ENCODE measurements around the gene DNAJC17.

DNAJC17 gene

DNA sequence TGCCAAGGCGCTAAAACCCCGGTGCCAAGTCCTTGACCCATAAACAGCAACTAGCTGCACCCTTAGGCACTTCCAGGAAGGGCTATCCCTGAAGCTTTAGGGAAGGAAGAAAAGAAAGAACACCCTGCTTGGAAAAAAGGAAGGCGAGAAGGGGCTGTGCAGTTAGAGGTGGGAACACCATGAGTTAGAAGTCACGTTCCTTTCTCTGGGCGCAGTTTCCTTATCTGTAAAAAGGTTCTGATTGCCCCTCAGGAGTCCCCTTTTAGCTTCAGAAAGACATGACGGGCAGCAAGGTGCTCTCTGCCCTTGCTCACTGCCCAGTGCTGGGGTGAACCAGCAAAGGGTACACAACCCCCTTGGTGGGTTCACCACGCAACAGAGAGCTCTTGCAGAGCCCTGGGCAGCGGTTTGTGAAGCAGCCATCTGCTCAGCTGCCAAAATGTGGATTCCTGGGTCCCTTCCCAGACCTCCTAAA, 42.6 kb downstream of the DNAJC17 start:
- DNase-seq: no peak

DNA sequence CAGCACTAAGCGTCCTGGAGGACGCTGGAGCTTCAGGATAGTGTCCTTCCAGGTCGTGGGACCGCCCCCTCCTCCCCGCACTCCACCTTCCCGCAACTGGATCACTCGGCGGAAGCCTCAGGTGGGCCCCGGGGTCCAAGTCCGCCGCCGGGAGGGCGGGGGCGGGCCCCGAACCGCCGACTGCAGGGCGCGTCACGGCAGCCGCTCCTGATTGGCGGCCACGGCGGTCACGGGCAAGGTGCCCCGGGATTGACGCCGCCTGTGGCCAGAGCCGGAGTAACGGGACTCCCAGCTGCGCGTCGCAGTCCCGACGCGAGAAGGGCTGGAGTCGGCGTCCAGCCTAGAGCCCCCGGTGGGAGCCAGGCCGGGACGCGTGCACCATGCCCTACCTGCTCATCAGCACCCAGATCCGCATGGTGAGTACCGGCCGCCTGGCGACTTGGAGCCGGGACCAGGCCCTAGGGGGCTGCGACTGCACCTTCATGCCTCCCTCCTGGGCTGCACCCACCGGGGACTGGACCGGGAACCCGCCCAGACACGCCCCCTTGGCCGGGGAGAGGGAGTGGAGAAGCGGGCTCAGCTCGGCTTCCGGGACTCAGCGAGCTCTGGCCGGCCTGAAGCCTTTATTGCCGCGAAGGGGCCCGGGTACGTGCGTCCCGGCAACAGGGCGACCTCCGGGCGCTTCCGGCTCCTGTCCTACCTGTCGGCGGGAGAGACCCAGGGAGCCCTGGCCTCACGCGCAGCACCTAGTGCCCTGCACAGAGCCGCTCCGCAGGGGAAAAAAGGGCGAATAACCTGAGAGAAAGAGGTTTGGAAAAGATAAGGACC, 43.3 kb downstream of the DNAJC17 start, which contains the start of gene GCHFR:
GCHFR (plus strand) TSS at position 268 of the 828 bp plus-strand sequence; CDS start at position 381, 113 bp downstream.
- DNase-seq: peak; percentile 36

DNA sequence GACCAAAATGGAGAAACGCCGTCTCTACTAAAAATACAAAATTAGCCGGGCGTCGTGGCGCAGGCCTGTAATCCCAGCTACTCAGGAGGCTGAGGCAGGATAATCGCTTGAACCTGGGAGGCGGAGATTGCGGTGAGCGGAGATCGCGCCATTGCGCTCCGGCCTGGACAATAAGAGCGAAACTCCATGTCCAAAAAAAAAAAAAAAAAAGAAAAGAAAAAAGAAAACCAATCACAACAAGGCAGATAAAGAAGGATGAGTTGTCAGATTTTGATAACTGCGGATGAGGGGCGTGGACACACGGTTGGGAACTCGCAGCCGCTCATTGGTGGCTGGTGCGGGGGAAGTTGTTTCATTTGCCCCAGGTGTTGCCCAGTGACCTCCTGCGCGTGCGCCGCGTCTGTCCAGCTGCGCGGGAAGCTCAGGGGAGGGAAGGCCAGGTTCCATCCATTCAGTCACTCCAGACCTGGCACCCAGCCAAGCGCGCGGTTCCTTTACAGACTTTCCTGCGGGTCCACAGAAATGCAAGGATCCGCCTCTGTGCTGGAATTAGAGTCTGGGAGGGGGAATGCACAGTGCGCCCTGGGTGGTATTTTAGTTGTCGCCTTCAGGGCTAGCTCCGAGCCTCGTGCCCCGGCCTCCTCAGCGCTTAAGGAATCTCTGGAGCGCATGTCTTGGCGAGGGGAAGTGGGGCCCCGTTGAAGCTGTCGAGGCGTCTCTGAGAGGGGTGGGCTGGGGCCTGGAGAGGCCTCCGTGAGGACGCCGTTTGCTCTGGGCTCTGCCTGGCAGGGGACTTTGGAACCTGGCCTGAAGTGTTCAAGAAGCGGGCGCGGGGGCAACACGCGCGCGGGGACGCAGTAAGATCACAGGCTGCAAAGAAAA, 44.1 kb downstream of the DNAJC17 start:
- peak; percentile 87 for DNase-seq

DNA sequence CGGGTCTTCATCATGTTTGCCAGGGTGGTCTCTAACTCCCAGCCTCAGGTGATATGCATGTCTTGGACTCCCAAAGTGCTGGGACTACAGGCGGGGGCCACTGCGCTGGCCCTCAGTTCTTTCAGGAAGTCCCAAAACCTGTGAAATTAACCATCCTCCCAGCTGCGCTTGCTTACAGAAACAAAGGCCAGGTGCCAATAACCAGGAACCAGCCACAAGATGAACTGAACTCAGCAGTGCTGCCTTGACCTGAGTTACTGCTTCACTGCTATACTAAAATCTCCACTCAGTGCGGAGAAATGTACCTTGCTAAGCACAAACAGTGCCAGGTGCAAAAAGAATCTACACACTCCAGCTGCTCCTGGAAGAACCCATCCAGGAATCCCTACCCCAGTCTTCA, 47.3 kb downstream of the DNAJC17 start:
- DNase-seq: no peak

DNA sequence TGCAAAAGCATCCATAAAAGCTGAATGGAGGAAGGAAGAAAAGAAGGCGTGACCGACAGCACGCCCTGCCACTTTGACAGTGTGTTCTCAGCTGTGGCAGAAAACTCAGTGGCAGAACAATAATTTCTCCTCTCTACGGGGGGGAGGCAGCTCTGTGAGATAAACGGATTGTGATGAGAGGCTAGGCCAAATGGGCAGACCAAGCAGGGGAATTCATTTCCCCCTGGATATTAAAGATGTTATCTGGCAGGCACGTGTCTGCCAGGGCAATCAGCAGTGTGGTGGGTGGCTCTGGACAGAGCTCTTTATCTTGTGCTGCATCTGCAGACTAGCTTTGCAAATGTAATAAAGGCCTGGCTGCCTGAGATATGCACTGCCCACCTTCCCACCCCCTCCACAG, 50.3 kb downstream of the DNAJC17 start:
- no peak for DNase-seq

DNA sequence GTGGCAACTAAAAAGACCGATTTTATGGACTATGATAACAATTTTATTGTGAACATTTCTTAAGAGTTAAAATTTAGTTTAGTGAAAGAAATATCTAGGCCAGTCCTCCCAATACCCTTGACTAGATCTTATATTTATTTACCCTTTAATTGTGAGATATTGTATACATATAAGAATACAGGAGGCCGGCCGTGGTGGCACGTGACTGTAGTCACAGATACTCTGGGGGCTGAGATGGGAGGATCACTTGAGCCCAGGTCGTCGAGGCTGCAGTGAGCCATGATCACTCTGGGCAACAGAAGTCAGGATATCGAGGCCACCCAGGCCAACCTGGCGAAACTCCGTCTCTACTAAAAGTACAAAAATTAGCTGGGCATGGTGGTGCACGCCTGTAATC, 51.5 kb downstream of the DNAJC17 start:
- no peak for DNase-seq

DNA sequence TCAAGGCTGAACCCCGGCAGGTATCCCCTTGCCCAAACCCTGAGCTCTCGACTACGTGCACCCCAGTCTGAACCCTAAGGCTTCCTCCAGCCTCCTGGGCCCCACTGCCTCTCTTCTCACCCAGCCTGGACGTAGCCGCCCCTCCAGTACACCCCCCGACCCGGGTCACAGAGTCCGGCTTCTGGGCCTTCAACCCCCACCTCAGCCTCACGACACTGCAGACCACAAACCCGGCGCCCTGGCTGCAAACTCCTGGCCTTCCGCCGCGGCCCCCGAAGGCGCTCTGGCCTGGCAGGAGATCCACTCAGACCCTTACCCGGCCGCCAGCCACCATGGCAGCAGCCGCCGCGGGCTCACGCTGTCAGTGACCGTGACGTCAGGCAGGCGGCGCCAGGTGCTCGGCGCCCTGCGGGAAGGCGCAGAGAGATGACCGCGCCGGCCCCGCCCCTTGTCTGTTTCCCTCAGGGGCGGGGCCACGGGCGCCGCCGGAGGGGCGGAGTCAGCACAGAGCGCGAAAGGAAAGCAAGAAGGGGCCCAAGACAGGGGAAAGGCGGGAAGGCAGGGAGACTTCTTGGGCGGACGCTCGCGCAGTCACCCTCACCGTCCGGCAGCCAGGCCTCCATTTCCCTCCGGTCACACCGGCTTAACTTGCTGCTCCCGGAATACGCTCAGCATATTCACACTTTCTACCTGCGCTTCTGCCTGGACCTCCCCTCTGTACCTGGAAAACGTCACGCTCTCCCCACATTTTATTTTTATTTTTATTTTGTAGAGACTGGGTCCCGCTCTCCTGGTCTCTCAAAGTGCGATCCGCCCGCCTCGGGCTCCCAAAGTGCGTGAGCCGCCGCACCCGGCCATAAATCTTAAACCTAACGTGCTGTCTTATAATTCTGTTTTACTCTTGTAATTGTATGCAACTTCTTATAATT, 52.1 kb downstream of the DNAJC17 start, which contains the start of gene RMDN3:
RMDN3 (minus strand) TSS at position 372 of the 929 bp plus-strand sequence. CDS start 471 bp downstream, outside the sequence.
- peak; percentile 65 for DNase-seq

DNA sequence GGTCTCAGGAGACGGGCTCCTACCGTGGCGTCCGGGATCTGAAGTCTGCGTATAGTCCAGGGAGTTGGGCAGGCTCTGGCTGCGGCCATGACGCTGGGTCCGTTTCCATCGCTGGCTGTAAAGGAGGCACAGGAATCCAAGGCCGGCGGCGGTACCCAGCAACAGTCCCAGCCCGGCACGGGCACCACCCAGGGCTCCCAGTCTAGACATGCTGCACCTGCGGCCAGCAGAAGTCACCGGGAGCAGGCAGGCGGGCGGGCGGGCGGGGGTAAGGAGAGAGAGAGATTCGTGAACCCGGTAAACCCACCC, 52.7 kb downstream of the DNAJC17 start:
- DNase-seq: no peak

DNA sequence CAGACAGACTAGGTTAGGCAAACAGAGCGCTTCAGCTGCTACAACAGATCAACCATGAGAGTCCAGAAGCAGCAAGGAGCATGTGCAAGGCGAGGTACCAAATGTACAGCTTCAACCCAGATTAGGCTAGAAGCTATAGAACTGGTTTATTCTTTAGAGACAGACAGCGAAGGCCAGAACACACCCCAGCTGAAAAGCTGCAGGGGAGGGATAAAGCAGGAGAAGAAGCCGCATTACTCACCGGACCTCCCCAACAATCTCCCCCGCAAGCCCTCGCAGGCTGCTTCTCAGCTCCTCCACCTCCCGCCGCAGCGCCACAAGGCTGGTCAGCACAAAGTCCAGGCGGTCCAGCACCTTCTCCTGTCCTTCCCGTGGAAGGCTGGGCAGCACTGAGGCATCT, 55.5 kb downstream of the DNAJC17 start:
- DNase-seq: no peak

DNA sequence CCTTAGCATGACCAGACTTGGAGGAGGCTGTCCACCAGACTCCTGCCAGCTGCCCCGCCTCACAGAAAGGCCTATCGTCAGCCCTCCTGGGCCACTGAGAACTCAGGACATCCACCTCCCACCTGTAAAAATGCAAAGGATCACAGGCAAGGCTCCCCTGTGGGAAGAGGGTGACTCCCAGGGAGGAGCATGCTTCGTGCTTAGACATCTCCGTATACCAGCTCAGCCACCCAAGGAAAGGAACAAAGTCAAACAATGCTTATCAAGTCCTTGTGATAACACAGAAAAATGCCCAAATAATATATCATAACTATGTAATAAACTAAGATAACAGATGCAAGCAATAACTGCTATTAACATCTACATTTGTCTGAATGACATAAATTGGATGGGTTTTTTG, 56.4 kb downstream of the DNAJC17 start:
- DNase-seq: no peak

DNA sequence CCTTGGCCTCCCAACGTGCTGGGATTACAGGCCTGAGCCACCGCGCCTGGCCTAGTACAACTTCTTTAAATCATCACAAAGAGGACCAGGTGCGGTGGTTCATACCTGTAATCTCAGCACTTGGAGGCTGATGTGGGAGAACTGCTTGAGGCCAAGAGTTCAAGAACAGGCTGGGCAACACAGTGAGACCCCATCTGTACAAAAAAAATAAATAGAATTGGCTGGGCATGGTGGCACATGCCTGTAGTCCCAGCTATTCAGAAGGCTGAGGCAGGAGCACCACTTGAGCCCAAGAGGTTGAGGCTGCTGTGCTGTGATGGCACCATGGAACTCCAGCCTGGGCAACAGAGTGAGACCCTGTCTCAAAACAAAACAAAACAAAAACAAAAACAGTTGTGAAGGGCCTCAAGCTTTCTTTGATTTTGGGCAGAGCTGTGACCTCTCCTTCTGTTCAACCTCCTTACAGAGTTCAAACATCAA, 58.1 kb downstream of the DNAJC17 start:
- no peak for DNase-seq

DNA sequence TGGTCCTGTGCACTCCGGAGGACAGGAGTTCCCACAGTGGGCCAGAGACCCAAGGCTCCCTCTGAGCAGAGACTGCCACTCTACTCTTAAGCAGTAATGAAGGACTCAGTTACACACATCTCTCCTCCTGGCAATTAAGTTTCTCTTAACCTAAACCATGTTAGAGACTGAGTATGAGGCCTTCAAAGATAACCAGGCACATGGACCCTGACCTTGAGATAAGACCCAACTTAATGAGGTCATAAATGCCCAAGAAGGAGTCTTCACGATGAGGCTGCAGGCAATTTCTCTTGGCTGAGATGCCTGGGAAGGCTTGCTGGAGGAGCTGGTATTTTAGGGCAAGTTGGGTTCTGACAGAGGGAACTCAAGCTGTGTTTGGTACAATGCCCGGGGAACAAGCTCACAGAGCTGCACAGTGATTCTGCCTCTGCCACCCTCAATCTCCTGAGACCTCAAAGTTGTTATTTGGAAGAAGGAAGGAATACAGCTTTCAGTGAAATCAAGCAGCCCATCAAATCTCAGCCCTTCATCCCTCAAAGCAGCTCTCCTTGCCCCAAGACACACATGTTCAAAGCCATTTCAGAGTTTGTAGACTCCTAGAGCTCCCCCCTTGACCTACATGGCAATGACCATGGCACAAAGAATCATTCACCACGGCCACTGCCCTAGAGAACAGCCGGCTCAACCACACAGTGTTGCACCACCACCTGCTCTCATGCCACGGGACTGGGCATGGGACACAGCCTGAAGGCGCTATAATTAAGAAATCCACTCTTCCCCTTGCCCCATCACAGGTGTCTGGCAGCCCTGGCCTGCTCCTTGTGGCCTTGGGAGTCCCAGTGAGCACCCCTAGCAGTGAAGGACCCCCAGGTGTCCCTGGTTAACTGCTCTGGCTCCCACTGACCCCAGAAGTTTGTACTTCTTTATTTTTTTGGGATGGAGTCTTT, 59.3 kb downstream of the DNAJC17 start:
- no peak for DNase-seq

DNA sequence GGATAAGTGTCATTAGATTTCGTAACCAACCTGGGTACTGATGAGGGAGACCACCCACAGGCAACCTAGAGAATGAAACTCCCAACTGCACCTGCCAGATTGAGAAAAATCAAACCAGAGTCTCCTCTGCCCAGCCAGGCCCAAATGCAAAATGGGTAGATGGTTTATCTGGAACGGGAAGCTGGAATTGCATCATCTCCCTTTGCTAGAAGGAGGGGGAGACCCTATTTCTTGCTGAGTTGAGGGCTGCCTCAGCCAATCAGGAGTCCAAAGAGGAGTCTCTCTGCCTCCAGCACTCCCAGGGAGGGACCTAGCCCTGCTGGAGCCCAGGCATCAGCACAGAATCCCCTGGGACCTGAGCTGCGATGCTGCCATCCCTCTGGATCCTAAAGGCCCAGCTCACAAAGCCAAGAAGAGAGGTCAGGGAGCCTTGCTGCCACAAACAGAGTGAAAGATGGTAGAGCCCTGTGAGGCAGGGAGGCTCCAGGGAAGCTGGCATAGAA, 60.3 kb downstream of the DNAJC17 start:
- no peak for DNase-seq

DNA sequence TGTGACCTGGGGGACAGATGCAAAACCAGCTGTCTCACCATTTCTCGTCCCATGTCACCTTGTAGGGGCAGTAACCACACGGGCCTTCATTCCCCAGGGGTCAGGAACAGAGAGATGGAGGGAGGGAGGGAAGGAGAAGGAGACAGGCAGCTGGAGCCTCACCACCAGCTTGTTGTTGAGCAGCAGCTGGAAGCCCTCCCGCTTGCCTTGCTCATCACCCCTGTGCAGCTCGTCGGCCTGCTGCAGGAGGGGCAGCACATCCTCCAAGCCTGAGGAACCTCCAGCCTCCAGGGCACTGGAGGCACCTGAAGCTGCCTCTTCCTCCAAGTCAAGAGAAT, 62.5 kb downstream of the DNAJC17 start:
- DNase-seq: no peak

DNA sequence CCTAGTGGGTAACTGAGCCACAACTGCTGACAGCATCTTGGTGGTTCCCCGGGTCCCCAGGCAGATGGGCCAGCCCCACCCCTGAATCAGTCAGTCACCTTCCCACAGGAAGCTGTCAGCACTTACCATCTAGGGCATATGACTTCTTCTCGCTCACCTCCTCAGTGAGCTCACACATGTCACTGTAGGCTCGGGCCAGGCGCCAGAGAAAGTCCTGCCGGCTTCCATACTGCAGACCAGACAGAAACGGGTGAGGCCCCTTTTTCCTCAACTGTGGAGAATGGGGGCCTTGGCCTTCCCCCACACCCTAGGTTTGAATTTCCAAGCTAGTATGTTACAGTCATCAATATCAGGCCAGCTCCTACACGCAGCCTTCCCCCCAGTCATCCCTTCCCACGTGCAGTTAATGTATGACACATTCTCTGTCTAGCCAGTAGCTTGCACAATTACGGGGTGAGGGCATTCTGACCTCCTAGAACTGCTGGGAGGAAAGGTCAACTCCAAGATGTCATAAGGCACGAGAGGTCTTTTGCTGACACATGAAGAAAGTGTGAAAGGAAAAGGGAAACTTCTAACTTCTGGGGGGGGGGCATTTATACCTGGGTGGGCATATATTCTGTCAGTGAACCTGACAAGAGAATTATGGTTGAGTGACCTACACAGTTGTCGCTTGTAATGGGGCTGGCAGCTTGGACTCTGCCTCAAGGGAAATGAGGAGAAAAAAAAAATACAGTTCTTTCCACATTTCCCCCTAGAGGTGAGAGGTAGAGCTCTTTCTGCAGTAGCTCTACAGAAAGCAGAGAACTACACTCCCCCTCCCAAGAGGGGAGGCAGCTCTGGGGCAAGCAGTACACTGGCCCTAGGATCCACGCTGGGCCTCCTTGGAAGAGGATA, 63.1 kb downstream of the DNAJC17 start:
- no peak for DNase-seq

DNA sequence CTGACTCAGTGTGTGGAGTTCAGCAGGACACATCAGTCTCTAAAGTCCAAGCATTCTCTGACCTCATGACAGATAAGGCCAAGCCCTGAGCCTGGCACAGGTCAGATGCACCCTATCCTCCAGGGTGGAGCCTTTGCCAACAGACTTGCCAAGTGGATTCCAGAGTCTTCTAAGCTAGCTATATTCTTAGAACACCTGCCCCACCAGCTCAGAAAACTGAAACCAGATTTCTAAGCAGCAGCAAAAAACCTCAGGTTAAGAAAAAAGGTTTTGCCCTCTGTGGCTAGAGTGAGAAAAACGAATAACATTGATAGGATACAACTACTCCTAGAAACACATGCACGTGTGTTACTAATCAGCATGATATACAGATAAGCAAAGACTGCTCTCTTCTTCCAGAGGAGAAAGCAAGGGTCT, 63.8 kb downstream of the DNAJC17 start:
- no peak for DNase-seq

DNA sequence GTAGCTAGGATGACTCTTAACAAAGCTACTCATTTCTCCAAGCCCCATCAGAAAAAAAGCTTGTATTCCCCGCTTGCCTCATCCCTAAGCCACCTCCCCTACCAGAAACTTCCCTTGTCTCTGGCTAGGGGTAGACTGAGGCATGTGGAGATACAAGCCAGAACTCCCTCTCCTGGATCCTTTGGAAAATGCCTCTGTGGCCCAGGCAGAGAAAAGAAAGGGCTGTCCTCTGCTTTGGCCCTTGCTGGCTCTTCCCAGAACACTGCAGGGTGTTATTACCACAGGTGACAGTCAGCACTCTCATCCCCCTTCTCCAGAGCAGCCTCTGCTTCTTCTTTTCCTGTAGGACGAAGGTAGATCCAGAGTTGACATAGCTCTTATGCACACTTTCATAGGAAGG, 67.4 kb downstream of the DNAJC17 start:
- no peak for DNase-seq

DNA sequence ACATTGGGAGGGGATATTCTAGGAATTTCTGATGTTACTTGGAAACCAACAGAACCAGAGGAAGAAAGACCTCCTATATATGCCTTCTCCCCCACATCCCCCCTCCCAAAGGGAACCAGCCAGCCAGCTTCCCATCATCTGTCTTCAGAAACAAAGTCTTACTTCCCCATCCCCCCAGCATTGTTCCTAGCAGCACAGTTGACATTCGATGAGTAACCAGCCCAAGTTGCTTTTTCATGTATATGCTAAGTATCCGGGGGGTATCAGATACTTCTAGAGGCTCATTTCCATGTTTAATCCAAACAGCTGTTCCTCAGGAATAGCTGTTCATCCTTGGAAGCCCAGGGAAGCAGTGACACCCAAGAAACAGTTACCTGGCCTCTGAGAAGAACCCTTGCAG, 68.2 kb downstream of the DNAJC17 start:
- DNase-seq: no peak

DNA sequence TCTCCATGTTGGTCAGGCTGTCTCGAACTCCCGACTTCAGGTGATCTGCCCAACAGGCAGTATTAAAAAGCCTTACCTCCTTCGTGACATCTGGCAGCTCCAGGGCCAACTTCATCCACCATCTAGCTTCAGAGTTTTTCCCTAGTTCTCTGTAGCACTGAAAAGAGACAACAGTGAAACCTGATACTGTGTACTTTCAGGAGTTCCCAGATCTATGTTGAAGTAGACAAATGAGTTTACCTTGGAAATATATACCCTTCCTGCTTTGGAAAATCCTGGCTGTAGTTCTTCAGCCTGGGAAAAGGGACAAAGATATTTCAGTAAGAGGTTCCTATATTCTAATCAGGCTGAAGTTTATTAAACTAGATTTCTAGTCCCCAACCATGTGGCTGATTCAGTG, 70.2 kb downstream of the DNAJC17 start:
- no peak for DNase-seq

DNA sequence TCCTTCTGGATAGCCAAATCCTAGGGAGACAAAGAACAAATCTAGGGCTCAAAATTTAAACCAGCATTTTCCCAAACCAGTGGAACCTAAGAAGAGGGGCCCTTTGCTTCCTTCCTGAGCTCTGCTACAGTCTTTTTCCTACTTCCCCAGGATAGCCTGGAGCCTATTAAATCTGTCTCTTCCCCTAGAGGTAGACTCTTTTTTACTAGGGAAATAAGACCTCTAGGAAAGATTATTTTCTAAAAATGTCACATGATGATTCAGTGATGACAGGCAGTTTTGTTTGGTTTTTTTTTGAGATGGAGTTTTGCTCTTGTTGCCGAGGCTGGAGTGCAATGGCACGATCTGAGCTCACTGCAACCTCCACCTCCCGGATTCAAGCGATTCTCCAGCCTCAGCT, 70.7 kb downstream of the DNAJC17 start:
- DNase-seq: no peak

Measured in NCI-H2029 (cell line).